ENCODE data around the gene ABCA1.
"Not testable (repeated sequence)": the region's sequence is repeated elsewhere in the genome, so short reads cannot be mapped to it uniquely, and the experiment has no call there.

The ABCA1 gene

GRCh38 chr9:104950838-104951237 is 22.9 kb upstream of the ABCA1 start:
- no peak for DNase-seq (ENCODE audit: low spot score)

GRCh38 chr9:104948277-104948676 is 20.3 kb upstream of the ABCA1 start:
- DNase-seq (ENCODE audit: low spot score) = no peak

- DNase-seq (ENCODE audit: low spot score) = no peak
Measured at GRCh38 chr9:104944871-104945270, 16.9 kb upstream of the ABCA1 start.

- DNase-seq (ENCODE audit: low spot score) = no peak
Measured at GRCh38 chr9:104944356-104944755, 16.4 kb upstream of the ABCA1 start.

- no peak for DNase-seq (ENCODE audit: low spot score)
Measured at GRCh38 chr9:104941597-104941996, 13.6 kb upstream of the ABCA1 start.

- DNase-seq (ENCODE audit: low spot score) = no peak
Measured at GRCh38 chr9:104936291-104936690, 8.3 kb upstream of the ABCA1 start.

- DNase-seq (ENCODE audit: low spot score) = not testable (repeated sequence)
Measured at GRCh38 chr9:104935501-104935810, 7.5 kb upstream of the ABCA1 start.

GRCh38 chr9:104934691-104935500 is 6.9 kb upstream of the ABCA1 start:
- no peak for DNase-seq (ENCODE audit: low spot score)

- DNase-seq (ENCODE audit: low spot score) = not testable (repeated sequence)
Measured at GRCh38 chr9:104933091-104933490, 5.1 kb upstream of the ABCA1 start.

- DNase-seq (ENCODE audit: low spot score) = no peak
Measured at GRCh38 chr9:104931256-104931655, 3.3 kb upstream of the ABCA1 start.

GRCh38 chr9:104927216-104927911 is 591 bp downstream of the ABCA1 start:
- no peak for DNase-seq (ENCODE audit: low spot score)

- no peak for DNase-seq (ENCODE audit: low spot score)
Measured at GRCh38 chr9:104923740-104924139, 4.2 kb downstream of the ABCA1 start.

GRCh38 chr9:104923289-104923688 is 4.7 kb downstream of the ABCA1 start:
- DNase-seq (ENCODE audit: low spot score) = no peak

GRCh38 chr9:104922748-104923147 is 5.2 kb downstream of the ABCA1 start:
- DNase-seq (ENCODE audit: low spot score) = not testable (repeated sequence)

- no peak for DNase-seq (ENCODE audit: low spot score)
Measured at GRCh38 chr9:104921067-104921741, 6.8 kb downstream of the ABCA1 start.

GRCh38 chr9:104915753-104916152 is 12.2 kb downstream of the ABCA1 start:
- no peak for DNase-seq (ENCODE audit: low spot score)

- DNase-seq (ENCODE audit: low spot score) = no peak
Measured at GRCh38 chr9:104915049-104915448, 12.9 kb downstream of the ABCA1 start.

- DNase-seq (ENCODE audit: low spot score) = no peak
Measured at GRCh38 chr9:104914466-104914865, 13.5 kb downstream of the ABCA1 start.

- DNase-seq (ENCODE audit: low spot score) = no peak
Measured at GRCh38 chr9:104912606-104913005, 15.3 kb downstream of the ABCA1 start.

- DNase-seq (ENCODE audit: low spot score) = no peak
Measured at GRCh38 chr9:104911032-104911607, 16.8 kb downstream of the ABCA1 start.

- DNase-seq (ENCODE audit: low spot score) = no peak
Measured at GRCh38 chr9:104907278-104907951, 20.5 kb downstream of the ABCA1 start.

Data from LoVo (cell line).